SU-DHL-6 (cell line): ENCODE data around the gene INSIG2.

Source experiments
- CTCF ChIP-seq: fragments of 200-600 bp; sonication (generic); IDR thresholded peaks from one replicate; pipeline ENCODE4 v1.5.1; 2017; ENCODE audit warnings: antibody characterized with exemption, mild to moderate bottlenecking, low read length, moderate library complexity; ENCODE audit not compliant: insufficient read depth, poor library complexity, severe bottlenecking
- EZH2phosphoT487 ChIP-seq: fragments of 200-600 bp; sonication (generic), shearing (Covaris generic); conservative IDR thresholded peaks from 2 replicates; pipeline ENCODE4 v1.6.1; 2018; ENCODE audit warnings: mild to moderate bottlenecking, antibody characterized with exemption, low read length, moderate library complexity, mixed read lengths

- no peak for TF ChIP-seq CTCF
- TF ChIP-seq EZH2phosphoT487: no peak
Measured at GRCh38 chr2:118148133-118148532, 59.9 kb downstream of the INSIG2 start.
